Colonic mucosa (tissue), 4 donors: ENCODE results near the gene MUC13. TPM values are rescaled to one million over a fixed set of nuclear protein-coding genes. Genes with fewer than 3 reads are reported as not detected.
A peak's percentile ranks its signal among the peaks of the same experiment; 100 is the strongest.

Source experiments
- DNase-seq: peaks from one replicate; pipeline ENCODE4 v3.0.0-alpha.2; 2020
- H3K27ac ChIP-seq: fragments of 200-600 bp; one replicate; pipeline ENCODE4 v1.8.0; 2021
- H3K27me3 ChIP-seq: fragments of 200-600 bp; one replicate; pipeline ENCODE4 v1.8.0; 2021
- H3K36me3 ChIP-seq: fragments of 200-600 bp; one replicate; pipeline ENCODE4 v1.8.0; 2021
- H3K4me1 ChIP-seq: fragments of 200-600 bp; one replicate; pipeline ENCODE4 v1.8.0; 2021; ENCODE audit warnings: mild to moderate bottlenecking
- H3K4me3 ChIP-seq: fragments of 200-600 bp; one replicate; pipeline ENCODE4 v1.8.0; 2021
- H3K9ac ChIP-seq, 2 donors: one replicate each; pipeline ENCODE4 v1.7.0; 2013; ENCODE audit warnings: control low read depth in 2 of 2, low read depth in 2 of 2, low read length in 2 of 2
- H3K9me3 ChIP-seq: fragments of 200-600 bp; one replicate; pipeline ENCODE4 v1.8.0; 2021
- CTCF ChIP-seq: fragments of 200-600 bp; IDR thresholded peaks from one replicate; pipeline ENCODE4 v1.8.0; 2022; ENCODE audit warnings: antibody characterized with exemption, mild to moderate bottlenecking
- intact Hi-C: fragments of 100-400 bp; cut with DNase I; formaldehyde crosslinking; loops from one replicate; pipeline ENCODE4 v1.14.1; 2022
- total RNA-seq, 2 donors: library from RNA; stranded (reverse); fragmentation: NEBNext Ultra II Directional in 1 of 2; extraction: Animal tissue kit (Norgen Biotek cat#: 25700) in 1 of 2; gene quantifications; one replicate each; pipeline ENCODE4 v1.2.1, GENCODE V29; 2021
- donor health status: healthy.
- donor health status: DM: no; HTN: no; CAD: no.
- donor health status: DM: no; HTN: no; CAD: no.

The MUC13 gene, protein sequence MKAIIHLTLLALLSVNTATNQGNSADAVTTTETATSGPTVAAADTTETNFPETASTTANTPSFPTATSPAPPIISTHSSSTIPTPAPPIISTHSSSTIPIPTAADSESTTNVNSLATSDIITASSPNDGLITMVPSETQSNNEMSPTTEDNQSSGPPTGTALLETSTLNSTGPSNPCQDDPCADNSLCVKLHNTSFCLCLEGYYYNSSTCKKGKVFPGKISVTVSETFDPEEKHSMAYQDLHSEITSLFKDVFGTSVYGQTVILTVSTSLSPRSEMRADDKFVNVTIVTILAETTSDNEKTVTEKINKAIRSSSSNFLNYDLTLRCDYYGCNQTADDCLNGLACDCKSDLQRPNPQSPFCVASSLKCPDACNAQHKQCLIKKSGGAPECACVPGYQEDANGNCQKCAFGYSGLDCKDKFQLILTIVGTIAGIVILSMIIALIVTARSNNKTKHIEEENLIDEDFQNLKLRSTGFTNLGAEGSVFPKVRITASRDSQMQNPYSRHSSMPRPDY
- 100 to 1,000 TPM; 360 to 853 TPM for total RNA-seq

DNA sequence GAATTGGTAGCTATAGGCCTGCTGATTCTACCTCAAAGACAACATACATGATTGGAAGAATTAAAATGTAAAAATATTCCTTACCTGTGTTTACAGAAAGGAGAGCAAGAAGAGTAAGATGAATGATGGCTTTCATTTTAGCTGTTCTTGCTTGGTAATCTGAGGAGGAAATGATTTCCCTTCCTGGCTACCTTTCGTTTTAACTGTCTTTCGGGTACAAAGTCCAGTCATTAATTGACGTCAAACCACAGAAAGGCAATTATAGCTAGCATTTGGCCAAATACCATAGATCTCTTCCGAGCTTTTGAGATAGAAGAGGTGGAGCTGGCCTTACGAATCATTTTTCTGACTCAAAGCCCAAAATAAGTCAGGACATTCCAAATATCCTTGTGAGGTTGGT lies at the start of gene MUC13:
Gene MUC13, minus strand, starts transcription at position 175 of the 400 bp plus-strand sequence. Its CDS starts 39 bp downstream, at position 136.
- no peaks in the 10 kb centered on the region for H3K27me3 ChIP-seq
- no peaks in the 10 kb centered on the region for H3K9me3 ChIP-seq
- H3K27ac ChIP-seq = peak within 1 kb of the TSS; percentile 82
- peak within 1 kb of the TSS; percentile 49 for H3K4me3 ChIP-seq
- intact Hi-C loops = loop anchor here (5.0 kb wide), 1 partner anchor 503 kb away; no protein-coding TSS in a partner anchor
- H3K36me3 ChIP-seq = no peaks in the 10 kb centered on the region
- H3K4me1 ChIP-seq = no peaks in the 10 kb centered on the region
- no peak for TF ChIP-seq CTCF
- H3K9ac ChIP-seq = peak within 1 kb of the TSS; percentile 64 to 96
- peak; percentile 64 for DNase-seq

DNA sequence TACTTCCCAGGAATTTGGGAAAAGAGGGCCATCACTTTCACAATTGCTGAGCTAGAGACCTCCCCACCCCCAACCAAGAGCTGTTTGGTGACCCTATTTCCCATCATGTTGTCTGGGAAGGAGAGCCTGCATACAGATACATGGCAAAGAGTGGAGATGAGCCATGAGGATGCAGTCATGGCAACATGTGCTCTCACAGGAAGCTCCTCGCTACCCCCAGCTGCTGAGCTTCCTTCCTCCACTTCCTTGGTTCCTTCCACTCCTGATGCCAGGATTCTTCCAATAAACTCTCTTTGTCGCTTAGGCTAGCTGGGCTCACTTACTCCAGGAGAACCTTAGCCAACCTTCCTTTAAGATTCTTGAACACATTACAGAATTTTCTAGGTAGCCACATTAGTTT lies 48.3 kb upstream of the MUC13 start:
- Histone ChIP-seq H3K36me3 (no peaks in the 10 kb centered on the region), H3K27me3 (no peaks in the 10 kb centered on the region), H3K4me3 (no peak overlapping the region), H3K4me1 (peaks cover 5% of the 10 kb centered on the region), H3K9me3 (no peaks in the 10 kb centered on the region), H3K27ac (no peak overlapping the region), H3K9ac (no peak overlapping the region)
- intact Hi-C loops = no loop called here
- no peak for TF ChIP-seq CTCF
- no peak for DNase-seq

- Histone ChIP-seq H3K4me1 (peaks cover 5% of the 10 kb centered on the region), H3K36me3 (no peaks in the 10 kb centered on the region)
Measured at GRCh38 chr3:124981472-124981871, 46.9 kb upstream of the MUC13 start.

GRCh38 chr3:124978627-124979026 lies 44.1 kb upstream of the MUC13 start:
- H3K9me3 ChIP-seq = no peaks in the 10 kb centered on the region
- TF ChIP-seq CTCF = no peak
- H3K4me1 ChIP-seq = no peaks in the 10 kb centered on the region
- H3K4me3 ChIP-seq = no peak overlapping the region
- intact Hi-C loops = no loop called here
- H3K36me3 ChIP-seq = no peaks in the 10 kb centered on the region
- H3K27ac ChIP-seq = no peak overlapping the region
- no peaks in the 10 kb centered on the region for H3K27me3 ChIP-seq
- DNase-seq = no peak
- H3K9ac ChIP-seq = no peak overlapping the region

More at GRCh38 chr3:124981472-124981871, 46.9 kb upstream of the MUC13 start:
- Histone ChIP-seq H3K27ac (no peak overlapping the region), H3K9ac (no peak overlapping the region), H3K4me3 (no peak overlapping the region), H3K27me3 (no peaks in the 10 kb centered on the region), H3K9me3 (no peaks in the 10 kb centered on the region)
- TF ChIP-seq CTCF = no peak
- intact Hi-C loops = no loop called here
- DNase-seq = no peak

DNA sequence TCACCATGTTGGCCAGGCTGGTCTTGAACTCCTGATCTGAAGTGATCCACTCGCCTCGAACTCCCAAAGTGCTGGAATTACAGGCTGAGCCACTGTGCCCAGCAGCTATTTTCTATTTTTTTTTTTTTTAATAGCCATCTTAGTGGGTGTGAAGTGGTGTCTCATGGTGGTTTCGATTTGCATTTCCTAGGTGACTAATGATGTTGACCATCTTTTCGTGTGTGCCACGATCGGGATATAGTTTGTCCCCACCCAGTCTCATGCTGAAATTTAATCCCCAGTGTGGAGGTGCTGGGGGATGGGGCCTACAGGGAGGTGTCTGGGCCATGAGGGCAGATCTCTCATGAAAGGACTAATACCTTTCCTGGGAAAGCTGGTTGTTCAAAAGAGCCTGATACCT lies 41.8 kb upstream of the MUC13 start:
- no peak for TF ChIP-seq CTCF
- intact Hi-C loops = no loop called here
- no peak for DNase-seq
- Histone ChIP-seq H3K27ac (no peak overlapping the region), H3K36me3 (no peaks in the 10 kb centered on the region), H3K27me3 (no peaks in the 10 kb centered on the region), H3K9me3 (no peaks in the 10 kb centered on the region), H3K4me1 (no peaks in the 10 kb centered on the region), H3K9ac (no peak overlapping the region), H3K4me3 (no peak overlapping the region)
